DND-41 (cell line): ENCODE data around the gene GBP2.
"Not testable (repeated sequence)": the region's sequence is repeated elsewhere in the genome, so short reads cannot be mapped to it uniquely, and the experiment has no call there.

Experiments
- EZH2 ChIP-seq: IDR thresholded peaks from 3 replicates; pipeline ENCODE4 v1.6.1; 2012; ENCODE audit warnings: borderline replicate concordance, low read depth, mild to moderate bottlenecking, moderate library complexity, low read length, inconsistent platforms; ENCODE audit not compliant: severe bottlenecking
- TF ChIP-seq, protein P1 (sequence below): IDR thresholded peaks from 2 replicates; pipeline ENCODE4 v1.5.1; 2012; ENCODE audit warnings: borderline replicate concordance, low read length, moderate library complexity, mild to moderate bottlenecking; ENCODE audit not compliant: poor library complexity, severe bottlenecking; ENCODE audit errors: extremely low read depth

DNA sequence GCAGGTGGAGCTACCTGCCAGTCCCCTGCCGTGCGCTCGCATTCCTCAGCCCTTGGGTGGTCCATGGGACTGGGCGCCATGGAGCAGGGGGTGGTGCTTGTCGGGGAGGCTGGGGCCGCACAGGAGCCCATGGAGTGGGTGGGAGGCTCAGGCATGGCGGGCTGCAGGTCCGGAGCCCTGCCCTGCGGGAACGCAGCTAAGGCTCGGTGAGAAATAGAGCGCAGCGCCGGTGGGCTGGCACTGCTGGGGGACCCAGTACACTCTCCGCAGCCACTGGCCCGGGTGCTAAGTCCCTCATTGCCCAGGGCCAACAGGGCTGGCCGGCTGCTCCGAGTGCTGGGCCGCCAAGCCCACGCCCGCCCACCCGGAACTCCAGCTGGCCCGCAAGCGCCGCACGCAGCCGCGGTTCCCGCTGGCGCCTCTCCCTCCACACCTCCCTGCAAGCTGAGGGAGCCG is 2.1 kb upstream of the GBP2 start:
- TF ChIP-seq, protein P1, sequence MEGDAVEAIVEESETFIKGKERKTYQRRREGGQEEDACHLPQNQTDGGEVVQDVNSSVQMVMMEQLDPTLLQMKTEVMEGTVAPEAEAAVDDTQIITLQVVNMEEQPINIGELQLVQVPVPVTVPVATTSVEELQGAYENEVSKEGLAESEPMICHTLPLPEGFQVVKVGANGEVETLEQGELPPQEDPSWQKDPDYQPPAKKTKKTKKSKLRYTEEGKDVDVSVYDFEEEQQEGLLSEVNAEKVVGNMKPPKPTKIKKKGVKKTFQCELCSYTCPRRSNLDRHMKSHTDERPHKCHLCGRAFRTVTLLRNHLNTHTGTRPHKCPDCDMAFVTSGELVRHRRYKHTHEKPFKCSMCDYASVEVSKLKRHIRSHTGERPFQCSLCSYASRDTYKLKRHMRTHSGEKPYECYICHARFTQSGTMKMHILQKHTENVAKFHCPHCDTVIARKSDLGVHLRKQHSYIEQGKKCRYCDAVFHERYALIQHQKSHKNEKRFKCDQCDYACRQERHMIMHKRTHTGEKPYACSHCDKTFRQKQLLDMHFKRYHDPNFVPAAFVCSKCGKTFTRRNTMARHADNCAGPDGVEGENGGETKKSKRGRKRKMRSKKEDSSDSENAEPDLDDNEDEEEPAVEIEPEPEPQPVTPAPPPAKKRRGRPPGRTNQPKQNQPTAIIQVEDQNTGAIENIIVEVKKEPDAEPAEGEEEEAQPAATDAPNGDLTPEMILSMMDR, result not testable (repeated sequence)
- TF ChIP-seq EZH2, result not testable (repeated sequence)
